ENCODE measurements around the gene GALNTL6. TPM values are rescaled to one million over a fixed set of nuclear protein-coding genes. Genes with fewer than 3 reads are reported as not detected.

Gene GALNTL6
- total and polyA plus RNA-seq, 9 of the 15 experiments (the other 6 are each of a cell fraction or from before 2014, with no cell fraction given) = 0.18 to 0.50 (median 0.29) TPM

GRCh38 chr4:172998527-172999469 lies 1185.6 kb downstream of the GALNTL6 start (continued):
- TF ChIP-seq ZNF133 (CRISPR knock-in tag; IDR thresholded peaks at IDR 0.05) = no peak
- peak; percentile 89 to 97 for TF ChIP-seq RCOR1 (IDR thresholded peaks at IDR 0.05; ENCODE audit: borderline replicate concordance in 1 of 2, low read depth in 2 of 2, low read length in 2 of 2)
- TF ChIP-seq, protein P1, sequence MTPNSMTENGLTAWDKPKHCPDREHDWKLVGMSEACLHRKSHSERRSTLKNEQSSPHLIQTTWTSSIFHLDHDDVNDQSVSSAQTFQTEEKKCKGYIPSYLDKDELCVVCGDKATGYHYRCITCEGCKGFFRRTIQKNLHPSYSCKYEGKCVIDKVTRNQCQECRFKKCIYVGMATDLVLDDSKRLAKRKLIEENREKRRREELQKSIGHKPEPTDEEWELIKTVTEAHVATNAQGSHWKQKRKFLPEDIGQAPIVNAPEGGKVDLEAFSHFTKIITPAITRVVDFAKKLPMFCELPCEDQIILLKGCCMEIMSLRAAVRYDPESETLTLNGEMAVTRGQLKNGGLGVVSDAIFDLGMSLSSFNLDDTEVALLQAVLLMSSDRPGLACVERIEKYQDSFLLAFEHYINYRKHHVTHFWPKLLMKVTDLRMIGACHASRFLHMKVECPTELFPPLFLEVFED (CRISPR knock-in tag; conservative IDR thresholded peaks at IDR 0.05) = 0 out of 2 replicates have a peak, but pooled peaks have one; percentile 18
- TF ChIP-seq TAF15 (IDR thresholded peaks at IDR 0.05; ENCODE audit: low read depth, low read length) = no peak
- TF ChIP-seq, protein P2, sequence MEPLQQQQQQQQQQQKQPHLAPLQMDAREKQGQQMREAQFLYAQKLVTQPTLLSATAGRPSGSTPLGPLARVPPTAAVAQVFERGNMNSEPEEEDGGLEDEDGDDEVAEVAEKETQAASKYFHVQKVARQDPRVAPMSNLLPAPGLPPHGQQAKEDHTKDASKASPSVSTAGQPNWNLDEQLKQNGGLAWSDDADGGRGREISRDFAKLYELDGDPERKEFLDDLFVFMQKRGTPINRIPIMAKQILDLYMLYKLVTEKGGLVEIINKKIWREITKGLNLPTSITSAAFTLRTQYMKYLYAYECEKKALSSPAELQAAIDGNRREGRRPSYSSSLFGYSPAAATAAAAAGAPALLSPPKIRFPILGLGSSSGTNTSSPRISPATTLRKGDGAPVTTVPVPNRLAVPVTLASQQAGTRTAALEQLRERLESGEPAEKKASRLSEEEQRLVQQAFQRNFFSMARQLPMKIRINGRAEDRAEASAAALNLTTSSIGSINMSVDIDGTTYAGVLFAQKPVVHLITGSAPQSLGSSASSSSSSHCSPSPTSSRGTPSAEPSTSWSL (CRISPR knock-in tag; IDR thresholded peaks at IDR 0.05; ENCODE audit: borderline replicate concordance) = no peak
- TF ChIP-seq MXI1 (IDR thresholded peaks at IDR 0.05; ENCODE audit: low read depth, low read length) = no peak
- 0 out of 2 replicates have a peak, but pooled peaks have one; percentile 23 for TF ChIP-seq ZNF76 (CRISPR knock-in tag; IDR thresholded peaks at IDR 0.05; ENCODE audit: borderline replicate concordance)
- TF ChIP-seq CHAMP1 (IDR thresholded peaks at IDR 0.05) = peak; percentile 90
- peak; percentile 82 for TF ChIP-seq FOXJ2 (tag; IDR thresholded peaks at IDR 0.05)
- TF ChIP-seq, protein P3, sequence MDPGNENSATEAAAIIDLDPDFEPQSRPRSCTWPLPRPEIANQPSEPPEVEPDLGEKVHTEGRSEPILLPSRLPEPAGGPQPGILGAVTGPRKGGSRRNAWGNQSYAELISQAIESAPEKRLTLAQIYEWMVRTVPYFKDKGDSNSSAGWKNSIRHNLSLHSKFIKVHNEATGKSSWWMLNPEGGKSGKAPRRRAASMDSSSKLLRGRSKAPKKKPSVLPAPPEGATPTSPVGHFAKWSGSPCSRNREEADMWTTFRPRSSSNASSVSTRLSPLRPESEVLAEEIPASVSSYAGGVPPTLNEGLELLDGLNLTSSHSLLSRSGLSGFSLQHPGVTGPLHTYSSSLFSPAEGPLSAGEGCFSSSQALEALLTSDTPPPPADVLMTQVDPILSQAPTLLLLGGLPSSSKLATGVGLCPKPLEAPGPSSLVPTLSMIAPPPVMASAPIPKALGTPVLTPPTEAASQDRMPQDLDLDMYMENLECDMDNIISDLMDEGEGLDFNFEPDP (CRISPR knock-in tag; IDR thresholded peaks at IDR 0.05) = no peak
- TF ChIP-seq CHD1 (IDR thresholded peaks at IDR 0.05; ENCODE audit: low read length) = no peak
- peak; percentile 89 for TF ChIP-seq HDAC2 (IDR thresholded peaks at IDR 0.05)
- no peak for TF ChIP-seq ZKSCAN3 (CRISPR knock-in tag; IDR thresholded peaks at IDR 0.05)
- peak; percentile 46 for TF ChIP-seq ZNF644 (tag; IDR thresholded peaks at IDR 0.05; ENCODE audit: low read depth)
- TF ChIP-seq MCM3 (IDR thresholded peaks at IDR 0.05) = no peak
- TF ChIP-seq, protein P4, sequence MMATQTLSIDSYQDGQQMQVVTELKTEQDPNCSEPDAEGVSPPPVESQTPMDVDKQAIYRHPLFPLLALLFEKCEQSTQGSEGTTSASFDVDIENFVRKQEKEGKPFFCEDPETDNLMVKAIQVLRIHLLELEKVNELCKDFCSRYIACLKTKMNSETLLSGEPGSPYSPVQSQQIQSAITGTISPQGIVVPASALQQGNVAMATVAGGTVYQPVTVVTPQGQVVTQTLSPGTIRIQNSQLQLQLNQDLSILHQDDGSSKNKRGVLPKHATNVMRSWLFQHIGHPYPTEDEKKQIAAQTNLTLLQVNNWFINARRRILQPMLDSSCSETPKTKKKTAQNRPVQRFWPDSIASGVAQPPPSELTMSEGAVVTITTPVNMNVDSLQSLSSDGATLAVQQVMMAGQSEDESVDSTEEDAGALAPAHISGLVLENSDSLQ (IDR thresholded peaks at IDR 0.05) = peak; percentile 66
- TF ChIP-seq POLR2AphosphoS5 (IDR thresholded peaks at IDR 0.05; ENCODE audit: control insufficient read depth, insufficient read depth, low read depth, low read length) = peak; percentile 98

All from K562 (cell line).